ENCODE data around the gene KLHL36. TPM values are rescaled to one million over a fixed set of nuclear protein-coding genes. Genes with fewer than 3 reads are reported as not detected.

The KLHL36 gene
- total and polyA plus RNA-seq, 9 of the 15 experiments (the other 6 are each of a cell fraction or from before 2014, with no cell fraction given), result 2.1 to 51.2 (median 18.5) TPM

- no peak overlapping the region for H3K27ac ChIP-seq (ENCODE audit: extremely low read depth, low read depth, low read length)
- DNase-seq (ENCODE audit: extremely low read depth in 1 of 4, low spot score in 3 of 4) (no peak), ATAC-seq (no peak), FAIRE-seq (no peak)
- 77% methylated on average over 6 of the region's 6 CpGs for WGBS (ENCODE audit: insufficient coverage, low coverage, missing lambda C conversion rate)
- H3K4me3 ChIP-seq, result no peak overlapping the region
- peaks cover 3% of the 10 kb centered on the region for H3K9me3 ChIP-seq (replicated peaks; ENCODE audit: control insufficient read depth, insufficient read depth, low read depth, low read length)
- H3K36me3 ChIP-seq (ENCODE audit: control insufficient read depth, insufficient read depth, low read length), result peaks cover 18% of the 10 kb centered on the region; the same call in 2 of the 3 replicates
- BruUV-seq (replicated peaks), result no TSS peak
- no peaks in the 10 kb centered on the region for H4K20me1 ChIP-seq (replicated peaks; ENCODE audit: control insufficient read depth, insufficient read depth, low read length)
- intact Hi-C loops (cut with micrococcal nuclease) (no loop called here), in situ Hi-C loops (cut with MboI) (no loop called here)
- peak overlapping the region in 1 of 2 experiments; percentile 68; a peak in 1 of 4 replicates for H3K9ac ChIP-seq (ENCODE audit: insufficient read depth in 1 of 2, low read depth in 2 of 2, low read length in 2 of 2)
- H3K79me2 ChIP-seq (ENCODE audit: control insufficient read depth, insufficient read depth, low read length), result peaks cover 80% of the 10 kb centered on the region
- no peaks in the 10 kb centered on the region for H3K9me1 ChIP-seq (ENCODE audit: control insufficient read depth, insufficient read depth, low read length)
- no peak overlapping the region for H3K4me2 ChIP-seq (ENCODE audit: insufficient read depth, low read length)
- peaks cover 54 to 60% of the 10 kb centered on the region in 2 experiments for H3K4me1 ChIP-seq (replicated peaks in 1 of 2; ENCODE audit: control insufficient read depth in 2 of 2, insufficient read depth in 2 of 2, low read length in 2 of 2)
- POLR2A ChIA-PET, result interaction anchor here (0.6 to 0.7 kb wide), 3 partner anchors 10 to 545 kb away, joined by 3 to 5 read pairs (median 3); no protein-coding TSS in a partner anchor
- H3K27me3 ChIP-seq (ENCODE audit: control insufficient read depth in 2 of 2, insufficient read depth in 2 of 2, low read length in 2 of 2), result no peaks in the 10 kb centered on the region
- CTCF ChIA-PET (ENCODE audit: low intra/inter-chr PET ratio), result no interaction called here
- no peak overlapping the region for H2AFZ ChIP-seq (ENCODE audit: low read depth, low read length)
- TF ChIP-seq RAD51 (IDR thresholded peaks at IDR 0.05; ENCODE audit: borderline replicate concordance, low read depth), result peak; percentile 33; the same call in 1 of the 2 replicates
- TF ChIP-seq ZNF668 (CRISPR knock-in tag; IDR thresholded peaks at IDR 0.05), result no peak
- TF ChIP-seq HDAC6 (IDR thresholded peaks at IDR 0.05; ENCODE audit: low read depth, low read length), result no peak
- peak; percentile 57 for TF ChIP-seq USF1 (CRISPR knock-in tag; IDR thresholded peaks at IDR 0.05)
- TF ChIP-seq MTA3 (IDR thresholded peaks at IDR 0.05; ENCODE audit: borderline replicate concordance), result no peak
- no peak for TF ChIP-seq BMI1 (IDR thresholded peaks at IDR 0.05; ENCODE audit: low read length)
- TF ChIP-seq FIP1L1 (IDR thresholded peaks at IDR 0.05; ENCODE audit: low read depth, low read length, poor library complexity, severe bottlenecking), result no peak
- no peak for TF ChIP-seq ZNF184 (CRISPR knock-in tag; IDR thresholded peaks at IDR 0.05)
- peak; percentile 62 for TF ChIP-seq USF2 (CRISPR knock-in tag; IDR thresholded peaks at IDR 0.05)
- TF ChIP-seq SRSF9 (IDR thresholded peaks at IDR 0.05; ENCODE audit: borderline replicate concordance, low read depth, low read length), result no peak
- TF ChIP-seq RBM25 (IDR thresholded peaks at IDR 0.05; ENCODE audit: low read depth, low read length, severe bottlenecking), result peak; percentile 21
- TF ChIP-seq ID3 (CRISPR knock-in tag; IDR thresholded peaks at IDR 0.05), result no peak
- TF ChIP-seq ID3 (tag; IDR thresholded peaks at IDR 0.05), result no peak
- no peak for TF ChIP-seq SIRT6 (IDR thresholded peaks at IDR 0.05; ENCODE audit: low read depth, low read length)
- TF ChIP-seq ZNF398 (CRISPR knock-in tag; IDR thresholded peaks at IDR 0.05), result no peak
- no peak for TF ChIP-seq DDX20 (tag; IDR thresholded peaks at IDR 0.05; ENCODE audit: low read depth)
- no peak for TF ChIP-seq NEUROD1 (IDR thresholded peaks at IDR 0.05; ENCODE audit: borderline replicate concordance, low read depth, low read length, partially characterized antibody)
- TF ChIP-seq MCM3 (IDR thresholded peaks at IDR 0.05), result no peak
Measured at GRCh38 chr16:84605339-84605848, 42.9 kb upstream of the KLHL36 start.
